Activated T-helper 2 cell treated with anti-CD3 and anti-CD28 coated beads, Interferon-gamma antibody, Interleukin-2, Interleukin-4, amounts not matched to agents 10 μg/mL and 5 μg/mL and 100 μg/mL, durations not matched to agents 14 hours and 24 hours and 36 hours (primary cell): ENCODE results near the gene SLC22A23. TPM values are rescaled to one million over a fixed set of nuclear protein-coding genes. Genes with fewer than 3 reads are reported as not detected.

Experiments used
- DNase-seq: peaks from one replicate; pipeline ENCODE4 v3.0.0; 2021; ENCODE audit warnings: low spot score
- H3K27ac Mint-ChIP-seq: one replicate; pipeline ENCODE4 v1.8.0; 2021; ENCODE audit warnings: mixed read lengths
- H3K27me3 Mint-ChIP-seq: one replicate; pipeline ENCODE4 v1.8.0; 2021; ENCODE audit warnings: low read depth, mixed read lengths
- H3K36me3 Mint-ChIP-seq: one replicate; pipeline ENCODE4 v1.8.0; 2021; ENCODE audit warnings: low read depth, mixed read lengths
- H3K4me1 Mint-ChIP-seq: one replicate; pipeline ENCODE4 v1.8.0; 2021; ENCODE audit warnings: low read depth, mixed read lengths
- H3K4me3 Mint-ChIP-seq: one replicate; pipeline ENCODE4 v1.8.0; 2021; ENCODE audit warnings: low read depth, mild to moderate bottlenecking, moderate library complexity, mixed read lengths
- H3K9me3 Mint-ChIP-seq: one replicate; pipeline ENCODE4 v1.8.0; 2021; ENCODE audit warnings: mixed read lengths
- intact Hi-C: fragments of 100-400 bp; cut with micrococcal nuclease; formaldehyde crosslinking; loops from one replicate; pipeline ENCODE4 v1.15.1; 2023
- total RNA-seq: library from RNA; stranded (reverse); gene quantifications from 2 replicates; pipeline ENCODE4 v1.2.3, GENCODE V29; 2022

The SLC22A23 gene
- total RNA-seq, 1 donor from 2014 or later: 0.07 TPM

GRCh38 chr6:3398755-3399696 is 57.8 kb downstream of the SLC22A23 start:
- H3K27ac Mint-ChIP-seq: no peak overlapping the region
- intact Hi-C loops: no loop called here
- no peak overlapping the region for H3K4me3 Mint-ChIP-seq
- H3K4me1 Mint-ChIP-seq: no peaks in the 10 kb centered on the region
- no peaks in the 10 kb centered on the region for H3K27me3 Mint-ChIP-seq
- H3K36me3 Mint-ChIP-seq: no peaks in the 10 kb centered on the region
- DNase-seq: no peak
- H3K9me3 Mint-ChIP-seq: no peaks in the 10 kb centered on the region

- Mint-ChIP-seq H3K4me1 (no peaks in the 10 kb centered on the region), H3K9me3 (no peaks in the 10 kb centered on the region), H3K4me3 (no peak overlapping the region), H3K27me3 (no peaks in the 10 kb centered on the region), H3K27ac (no peak overlapping the region), H3K36me3 (no peaks in the 10 kb centered on the region)
- DNase-seq: no peak
- intact Hi-C loops: no loop called here
These were observed 58.7 kb downstream of the SLC22A23 start for GRCh38 chr6:3398165-3398562.

- no peaks in the 10 kb centered on the region for H3K9me3 Mint-ChIP-seq
- no peak overlapping the region for H3K27ac Mint-ChIP-seq
- H3K4me3 Mint-ChIP-seq: no peak overlapping the region
- intact Hi-C loops: no loop called here
- H3K27me3 Mint-ChIP-seq: no peaks in the 10 kb centered on the region
- no peaks in the 10 kb centered on the region for H3K36me3 Mint-ChIP-seq
- no peaks in the 10 kb centered on the region for H3K4me1 Mint-ChIP-seq
- DNase-seq: no peak
These were observed 59.4 kb downstream of the SLC22A23 start for GRCh38 chr6:3397229-3398164.

- Mint-ChIP-seq H3K4me1 (no peaks in the 10 kb centered on the region), H3K9me3 (no peaks in the 10 kb centered on the region), H3K4me3 (no peak overlapping the region), H3K27me3 (no peaks in the 10 kb centered on the region), H3K27ac (no peak overlapping the region), H3K36me3 (no peaks in the 10 kb centered on the region)
- DNase-seq: no peak
- intact Hi-C loops: no loop called here
These were observed 60.2 kb downstream of the SLC22A23 start for GRCh38 chr6:3396503-3397180.

GRCh38 chr6:3394671-3395070 is 62.2 kb downstream of the SLC22A23 start:
- no peak overlapping the region for H3K4me3 Mint-ChIP-seq
- no peaks in the 10 kb centered on the region for H3K4me1 Mint-ChIP-seq
- H3K27ac Mint-ChIP-seq: no peak overlapping the region
- no peak for DNase-seq
- no peaks in the 10 kb centered on the region for H3K36me3 Mint-ChIP-seq
- no peaks in the 10 kb centered on the region for H3K9me3 Mint-ChIP-seq
- intact Hi-C loops: no loop called here
- H3K27me3 Mint-ChIP-seq: no peaks in the 10 kb centered on the region

- no peak for DNase-seq
- H3K4me3 Mint-ChIP-seq: no peak overlapping the region
- H3K9me3 Mint-ChIP-seq: no peaks in the 10 kb centered on the region
- no peaks in the 10 kb centered on the region for H3K36me3 Mint-ChIP-seq
- no peaks in the 10 kb centered on the region for H3K4me1 Mint-ChIP-seq
- no peaks in the 10 kb centered on the region for H3K27me3 Mint-ChIP-seq
- intact Hi-C loops: no loop called here
- H3K27ac Mint-ChIP-seq: no peak overlapping the region
These were observed 63.0 kb downstream of the SLC22A23 start for GRCh38 chr6:3393836-3394202.

GRCh38 chr6:3392930-3393835 is 63.7 kb downstream of the SLC22A23 start:
- Mint-ChIP-seq H3K27ac (no peak overlapping the region), H3K4me1 (no peaks in the 10 kb centered on the region), H3K4me3 (no peak overlapping the region), H3K27me3 (no peaks in the 10 kb centered on the region), H3K9me3 (no peaks in the 10 kb centered on the region), H3K36me3 (no peaks in the 10 kb centered on the region)
- DNase-seq: no peak
- intact Hi-C loops: no loop called here

GRCh38 chr6:3391902-3392458 is 64.9 kb downstream of the SLC22A23 start:
- no peak for DNase-seq
- H3K9me3 Mint-ChIP-seq: no peaks in the 10 kb centered on the region
- H3K27me3 Mint-ChIP-seq: peaks cover 6% of the 10 kb centered on the region
- no peaks in the 10 kb centered on the region for H3K36me3 Mint-ChIP-seq
- no peak overlapping the region for H3K27ac Mint-ChIP-seq
- no peaks in the 10 kb centered on the region for H3K4me1 Mint-ChIP-seq
- intact Hi-C loops: no loop called here
- H3K4me3 Mint-ChIP-seq: no peak overlapping the region

- H3K36me3 Mint-ChIP-seq: no peaks in the 10 kb centered on the region
- DNase-seq: no peak
- H3K9me3 Mint-ChIP-seq: no peaks in the 10 kb centered on the region
- H3K27me3 Mint-ChIP-seq: peaks cover 8% of the 10 kb centered on the region
- intact Hi-C loops: no loop called here
- H3K4me3 Mint-ChIP-seq: no peak overlapping the region
- no peaks in the 10 kb centered on the region for H3K4me1 Mint-ChIP-seq
- no peak overlapping the region for H3K27ac Mint-ChIP-seq
These were observed 66.2 kb downstream of the SLC22A23 start for GRCh38 chr6:3390698-3391097.

GRCh38 chr6:3389390-3390167 is 67.3 kb downstream of the SLC22A23 start:
- Mint-ChIP-seq H3K27me3 (peaks cover 12% of the 10 kb centered on the region), H3K4me1 (no peaks in the 10 kb centered on the region), H3K9me3 (no peaks in the 10 kb centered on the region), H3K36me3 (no peaks in the 10 kb centered on the region), H3K27ac (no peak overlapping the region), H3K4me3 (no peak overlapping the region)
- intact Hi-C loops: no loop called here
- DNase-seq: no peak

- intact Hi-C loops: no loop called here
- Mint-ChIP-seq H3K27me3 (peaks cover 13% of the 10 kb centered on the region), H3K4me3 (no peak overlapping the region), H3K36me3 (no peaks in the 10 kb centered on the region), H3K27ac (no peak overlapping the region), H3K9me3 (no peaks in the 10 kb centered on the region), H3K4me1 (no peaks in the 10 kb centered on the region)
- no peak for DNase-seq
These were observed 68.1 kb downstream of the SLC22A23 start for GRCh38 chr6:3388786-3389185.
